Right cardiac atrium (tissue), 5 donors: ENCODE data around the gene RASSF3. TPM values are rescaled to one million over a fixed set of nuclear protein-coding genes. Genes with fewer than 3 reads are reported as not detected.
A peak's percentile ranks its signal among the peaks of the same experiment; 100 is the strongest.

ENCODE experiments used
- ATAC-seq, 2 donors: fragments of 200-7000 bp; cut with Tn5 transposase; one replicate each; pipeline versions ENCODE4 v1.8.0 to v1.9.1; 2020; ENCODE audit warnings: moderate library complexity in 2 of 2, mild to moderate bottlenecking in 1 of 2
- DNase-seq, 3 donors: peaks; one replicate each; pipeline ENCODE4 v3.0.0-alpha.2; 2020
- H3K27ac ChIP-seq: one replicate; pipeline ENCODE4 v1.5.1; 2013; ENCODE audit warnings: mild to moderate bottlenecking, low read length, control low read depth, moderate library complexity
- H3K27me3 ChIP-seq: one replicate; pipeline ENCODE4 v1.6.1; 2013; ENCODE audit not compliant: control insufficient read depth, insufficient read depth
- H3K4me1 ChIP-seq: one replicate; pipeline ENCODE4 v1.6.1; 2013; ENCODE audit warnings: low read length; ENCODE audit not compliant: control insufficient read depth, insufficient read depth
- H3K4me3 ChIP-seq: one replicate; pipeline ENCODE4 v1.5.1; 2013; ENCODE audit warnings: low read length, control low read depth
- H3K9me3 ChIP-seq: one replicate; pipeline ENCODE4 v1.6.1; 2013; ENCODE audit warnings: low read length; ENCODE audit not compliant: control insufficient read depth
- WGBS: extraction: QIAGEN DNeasy Blood & Tissue Kit; methylation state at CpG from one replicate; pipeline ENCODE4 v1.1.7; 2013; 5-methylcytosine and 5-hydroxymethylcytosine counted together
- intact Hi-C, 4 donors: fragments of 100-400 bp; cut with DNase I; formaldehyde crosslinking; loops; one replicate each; pipeline versions ENCODE4 v1.11.0 to v1.14.0; 2022 to 2023
- polyA plus RNA-seq: library from polyadenylated mRNA; stranded (reverse); fragments of 200-250 nt; gene quantifications from one replicate; pipeline ENCODE4 v1.2.3, GENCODE V29; 2013
- total RNA-seq, 4 donors: library from RNA; stranded (reverse); fragmentation: NEBNext Ultra II Directional; extraction: Animal tissue kit (Norgen Biotek cat#: 25700); gene quantifications; one replicate each; pipeline ENCODE4 v1.2.1, GENCODE V29; 2021
- donor health status: healthy with polysubstance abuse.
- donor health status: DM: no; HTN: yes; CAD: no.
- donor health status: DM: no; HTN: no; CAD: no.
- donor health status: DM: no; HTN: yes; CAD: no; lungs with severe emphysema.
- donor health status: DM: yes; HTN: yes; CAD: no.

Gene RASSF3
- total and polyA plus RNA-seq, 5 donors: 44.6 to 154 (median 118) TPM

GRCh38 chr12:64709429-64709828, 99.1 kb downstream of the RASSF3 start:
- 99% methylated on average over 2 of the region's 2 CpGs for WGBS

GRCh38 chr12:64713376-64713775, 103.1 kb downstream of the RASSF3 start:
- no peak for DNase-seq
- H3K27ac ChIP-seq: no peak overlapping the region
- no peak overlapping the region for H3K4me3 ChIP-seq
- no peaks in the 10 kb centered on the region for H3K9me3 ChIP-seq
- no peaks in the 10 kb centered on the region for H3K27me3 ChIP-seq
- H3K4me1 ChIP-seq: no peaks in the 10 kb centered on the region
- intact Hi-C loops: no loop called here
- no peak for ATAC-seq

More at GRCh38 chr12:64709429-64709828, 99.1 kb downstream of the RASSF3 start:
- H3K27me3 ChIP-seq: no peaks in the 10 kb centered on the region
- H3K4me3 ChIP-seq: no peak overlapping the region
- intact Hi-C loops: no loop called here
- no peak for ATAC-seq
- H3K27ac ChIP-seq: no peak overlapping the region
- H3K4me1 ChIP-seq: peaks cover 7% of the 10 kb centered on the region
- H3K9me3 ChIP-seq: no peaks in the 10 kb centered on the region
- no peak for DNase-seq

- intact Hi-C loops: no loop called here
- Histone ChIP-seq H3K4me3 (no peak overlapping the region), H3K9me3 (no peaks in the 10 kb centered on the region), H3K27ac (no peak overlapping the region), H3K4me1 (no peaks in the 10 kb centered on the region), H3K27me3 (no peaks in the 10 kb centered on the region)
- ATAC-seq: no peak
- peak in 1 of 3 donors; percentile 10 for DNase-seq
- WGBS: 84% methylated on average over 5 of the region's 5 CpGs
Observed at GRCh38 chr12:64714551-64714968, 104.3 kb downstream of the RASSF3 start.

GRCh38 chr12:64716371-64716770, 106.1 kb downstream of the RASSF3 start:
- Histone ChIP-seq H3K4me3 (no peak overlapping the region), H3K9me3 (no peaks in the 10 kb centered on the region), H3K27ac (no peak overlapping the region), H3K27me3 (no peaks in the 10 kb centered on the region), H3K4me1 (no peaks in the 10 kb centered on the region)
- DNase-seq (no peak), ATAC-seq (no peak)
- intact Hi-C loops: no loop called here
- 78% methylated on average over 4 of the region's 4 CpGs for WGBS

GRCh38 chr12:64716839-64717455, 106.7 kb downstream of the RASSF3 start:
- H3K4me3 ChIP-seq: no peak overlapping the region

GRCh38 chr12:64718649-64719048, 108.4 kb downstream of the RASSF3 start:
- WGBS: 76% methylated on average over 1 of the region's 1 CpG
- no peaks in the 10 kb centered on the region for H3K9me3 ChIP-seq
- no peaks in the 10 kb centered on the region for H3K27me3 ChIP-seq
- no peak overlapping the region for H3K4me3 ChIP-seq
- ATAC-seq: no peak
- H3K4me1 ChIP-seq: no peaks in the 10 kb centered on the region
- H3K27ac ChIP-seq: no peak overlapping the region
- DNase-seq: no peak
- intact Hi-C loops: no loop called here

More at GRCh38 chr12:64716839-64717455, 106.7 kb downstream of the RASSF3 start:
- ATAC-seq (no peak), DNase-seq (no peak)
- no peaks in the 10 kb centered on the region for H3K27me3 ChIP-seq
- no peaks in the 10 kb centered on the region for H3K4me1 ChIP-seq
- intact Hi-C loops: no loop called here
- 91% methylated on average over 6 of the region's 6 CpGs for WGBS
- no peaks in the 10 kb centered on the region for H3K9me3 ChIP-seq
- no peak overlapping the region for H3K27ac ChIP-seq

GRCh38 chr12:64720884-64721283, 110.6 kb downstream of the RASSF3 start:
- ATAC-seq (no peak), DNase-seq (no peak)
- Histone ChIP-seq H3K27ac (no peak overlapping the region), H3K9me3 (no peaks in the 10 kb centered on the region), H3K4me1 (no peaks in the 10 kb centered on the region), H3K4me3 (no peak overlapping the region), H3K27me3 (no peaks in the 10 kb centered on the region)
- WGBS: 98% methylated on average over 1 of the region's 1 CpG
- intact Hi-C loops: no loop called here

GRCh38 chr12:64722835-64723234, 112.5 kb downstream of the RASSF3 start:
- no peak overlapping the region for H3K4me3 ChIP-seq
- no peak for DNase-seq
- intact Hi-C loops: no loop called here
- H3K27me3 ChIP-seq: no peaks in the 10 kb centered on the region
- 93% methylated on average over 4 of the region's 4 CpGs for WGBS
- no peaks in the 10 kb centered on the region for H3K4me1 ChIP-seq
- no peak overlapping the region for H3K27ac ChIP-seq
- no peaks in the 10 kb centered on the region for H3K9me3 ChIP-seq
- ATAC-seq: no peak

GRCh38 chr12:64723630-64724029, 113.3 kb downstream of the RASSF3 start:
- no peak overlapping the region for H3K4me3 ChIP-seq
- no peak for ATAC-seq
- H3K27me3 ChIP-seq: no peaks in the 10 kb centered on the region
- no peaks in the 10 kb centered on the region for H3K4me1 ChIP-seq
- no peaks in the 10 kb centered on the region for H3K9me3 ChIP-seq
- DNase-seq: no peak
- 93% methylated on average over 2 of the region's 2 CpGs for WGBS
- intact Hi-C loops: no loop called here
- H3K27ac ChIP-seq: no peak overlapping the region

GRCh38 chr12:64724201-64724745, 114.0 kb downstream of the RASSF3 start:
- WGBS: 96% methylated on average over 11 of the region's 11 CpGs
- no peak overlapping the region for H3K4me3 ChIP-seq
- ATAC-seq: no peak
- H3K9me3 ChIP-seq: no peaks in the 10 kb centered on the region
- no peaks in the 10 kb centered on the region for H3K4me1 ChIP-seq
- H3K27me3 ChIP-seq: no peaks in the 10 kb centered on the region
- H3K27ac ChIP-seq: no peak overlapping the region
- intact Hi-C loops: no loop called here
- no peak for DNase-seq

- H3K4me3 ChIP-seq: peak overlapping the region; percentile 19
- H3K9me3 ChIP-seq: no peaks in the 10 kb centered on the region
- no peaks in the 10 kb centered on the region for H3K27me3 ChIP-seq
- DNase-seq (no peak), ATAC-seq (peak in 1 of 2 donors; percentile 39)
- intact Hi-C loops: no loop called here
- WGBS: 43% methylated on average over 2 of the region's 2 CpGs
- H3K4me1 ChIP-seq: peaks cover 5% of the 10 kb centered on the region
- peak overlapping the region; percentile 48 for H3K27ac ChIP-seq
Observed at GRCh38 chr12:64729909-64730587, 119.8 kb downstream of the RASSF3 start.
